Hepatocyte (in vitro differentiated cells): ENCODE data around the gene RTTN.

Experiments used
- CTCF ChIP-seq: fragments of 200-600 bp; sonication (generic); IDR thresholded peaks from 2 replicates; pipeline ENCODE4 v1.5.1; 2016; ENCODE audit warnings: antibody characterized with exemption, mild to moderate bottlenecking; ENCODE audit not compliant: poor library complexity
- EZH2phosphoT487 ChIP-seq: fragments of 200-600 bp; sonication (generic); IDR thresholded peaks from one replicate; pipeline ENCODE4 v1.6.1; 2018; ENCODE audit warnings: antibody characterized with exemption, mild to moderate bottlenecking, low read depth, moderate library complexity; ENCODE audit not compliant: unreplicated experiment, severe bottlenecking

DNA sequence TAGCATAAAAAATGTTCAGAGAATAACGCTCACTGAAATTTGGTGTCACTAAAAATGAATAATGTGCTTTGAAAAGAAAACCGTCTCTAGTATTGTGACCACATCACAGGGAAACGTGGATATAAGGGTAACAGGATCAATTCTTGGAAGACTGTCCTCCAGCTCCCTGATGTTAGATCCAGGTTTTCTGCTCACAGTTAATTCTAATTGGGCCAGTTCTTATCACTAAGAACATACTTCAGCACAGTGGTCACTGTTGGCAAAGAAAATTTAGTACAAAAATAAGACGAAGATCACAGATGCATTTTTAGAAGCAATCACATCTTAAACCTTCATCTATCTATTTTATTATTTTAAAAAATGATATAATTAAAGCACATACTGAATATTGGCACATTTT, 200.8 kb downstream of the RTTN start:
- TF ChIP-seq CTCF, result no peak
- no peak for TF ChIP-seq EZH2phosphoT487
